OCI-LY7 (cell line): ENCODE data around the gene TSPAN11. TPM values are rescaled to one million over a fixed set of nuclear protein-coding genes. Genes with fewer than 3 reads are reported as not detected.

ENCODE experiments used
- total RNA-seq, 2 experiments: library from RNA; depleted of rRNA in 1 of 2; stranded (reverse); fragments of >200 nt in 1 of 2; shearing (Covaris generic) in 1 of 2; gene quantifications; 2 replicates each; pipeline ENCODE4 v1.2.3, GENCODE V29; 2014 to 2022

Gene TSPAN11
- total RNA-seq, 2 experiments from 2014 or later: not detected

Other genes with a start within 250 kb of the TSPAN11 start
- gene IPO8, start 230.9 kb upstream of the TSPAN11 start, total RNA-seq (2014; rRNA removed; shearing (Covaris generic)): 14.7 and 23.9 TPM in 2 replicates
- 41.6 and 47.8 TPM in 2 replicates for gene IPO8, start 230.9 kb upstream of the TSPAN11 start, total RNA-seq (2022)
- gene CAPRIN2, start 171.8 kb upstream of the TSPAN11 start, total RNA-seq (2014; rRNA removed; shearing (Covaris generic)): 21.7 and 23.8 TPM in 2 replicates
- gene CAPRIN2, start 171.8 kb upstream of the TSPAN11 start, total RNA-seq (2022): 23.7 and 24.7 TPM in 2 replicates
- gene DDX11, start 147.1 kb downstream of the TSPAN11 start, total RNA-seq (2014; rRNA removed; shearing (Covaris generic)): 170 and 189 TPM in 2 replicates
- 262 and 315 TPM in 2 replicates for gene DDX11, start 147.1 kb downstream of the TSPAN11 start, total RNA-seq (2022)